Measurements from ENCODE around the gene WIZ.

WIZ gene

DNA sequence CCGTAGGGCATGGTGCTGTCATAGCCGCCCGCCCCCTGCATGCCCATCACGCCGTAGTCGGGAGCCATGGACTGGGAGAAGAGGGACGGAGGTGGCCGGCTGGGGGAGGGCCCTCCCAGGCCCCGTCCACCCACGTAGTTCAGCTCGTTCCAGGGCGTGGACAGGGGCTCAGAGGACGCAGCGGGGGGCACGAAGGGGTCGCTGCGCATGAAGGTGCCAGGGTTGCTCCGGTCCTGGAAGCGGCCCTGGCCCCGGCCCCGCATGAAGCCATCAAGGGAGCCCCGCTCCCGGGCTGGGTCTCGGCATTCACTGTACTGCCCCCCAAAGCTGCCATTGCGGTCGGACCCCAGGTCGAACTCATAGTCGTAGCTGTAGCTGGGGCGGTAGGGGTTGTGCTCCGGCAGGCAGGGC, 76.9 kb downstream of the WIZ start:
- FAIRE-seq: no peak

DNA sequence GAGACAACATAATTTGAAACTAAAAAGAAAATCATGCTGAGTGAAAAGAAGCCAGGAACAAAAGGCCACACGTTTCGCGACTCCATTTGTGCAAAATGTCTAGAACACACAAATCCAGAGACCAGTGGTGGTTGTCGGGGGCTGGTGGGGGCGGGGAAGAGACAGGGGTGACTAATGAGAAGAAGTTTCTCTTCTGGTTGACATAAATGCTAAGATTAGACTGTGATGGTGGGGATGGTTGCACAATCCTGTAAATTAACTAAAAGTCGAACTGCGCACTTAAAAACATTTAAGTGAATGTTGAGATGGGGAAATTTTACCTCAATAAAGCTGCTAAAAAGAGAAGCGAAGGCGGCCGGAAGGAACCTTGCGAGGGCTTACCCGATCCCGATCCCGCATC, 77.3 kb downstream of the WIZ start:
- FAIRE-seq: no peak

DNA sequence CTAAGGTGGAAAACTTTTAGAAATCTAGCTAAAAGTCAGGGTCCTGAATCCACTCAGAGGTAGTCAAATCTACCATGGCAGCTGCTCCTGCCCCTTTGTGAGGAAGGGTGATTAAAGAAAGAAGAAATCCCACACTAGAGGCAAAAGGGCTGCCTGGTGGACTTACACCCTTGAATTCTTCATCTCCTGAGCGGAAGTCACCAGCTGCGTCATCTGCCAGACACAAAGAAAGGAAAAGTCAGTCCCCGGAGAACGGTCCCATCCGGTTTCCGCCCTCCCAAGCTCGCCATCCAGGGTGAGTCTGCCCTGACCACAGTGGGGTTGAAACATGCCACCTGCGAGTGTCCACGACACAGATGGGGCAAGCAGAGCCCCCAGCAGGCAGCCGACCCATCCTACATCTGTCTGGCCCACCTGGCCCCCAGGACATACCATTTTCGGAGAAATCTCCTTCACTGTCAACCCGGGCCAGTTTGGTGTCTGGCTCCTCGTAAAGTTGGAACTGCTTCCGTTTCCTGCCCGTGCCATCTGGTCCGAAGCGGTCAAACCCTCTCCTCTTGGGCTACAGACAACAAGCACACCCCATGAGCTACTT, 77.9 kb downstream of the WIZ start:
- FAIRE-seq: no peak

DNA sequence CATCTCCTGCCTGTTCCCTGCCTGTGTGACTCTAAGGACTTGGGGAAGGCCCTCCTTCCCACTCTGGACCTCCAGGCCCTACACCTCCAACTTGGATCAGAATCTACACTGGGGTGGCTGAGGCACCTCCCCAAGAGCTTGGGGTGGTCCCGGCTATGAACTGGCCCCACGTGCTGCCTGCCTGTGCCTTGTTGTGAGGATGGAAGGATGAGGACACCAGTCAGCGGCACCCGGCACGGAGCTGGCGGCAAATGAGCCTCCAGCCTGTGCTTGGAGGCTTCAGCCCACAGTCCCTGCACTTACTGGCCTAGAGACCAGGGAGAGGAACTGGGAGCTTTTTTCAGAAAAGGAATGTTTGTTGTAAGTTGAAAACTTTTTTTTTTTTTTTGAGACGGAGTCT, 78.6 kb downstream of the WIZ start:
- no peak for FAIRE-seq

Data from A204.1 (cell line).